ENCODE results near the gene OSM. TPM values are rescaled to one million over a fixed set of nuclear protein-coding genes. Genes with fewer than 3 reads are reported as not detected.

OSM gene
- polyA plus RNA-seq, 2 of the 4 experiments (the other 2 are of a cell fraction) = not detected

DNA sequence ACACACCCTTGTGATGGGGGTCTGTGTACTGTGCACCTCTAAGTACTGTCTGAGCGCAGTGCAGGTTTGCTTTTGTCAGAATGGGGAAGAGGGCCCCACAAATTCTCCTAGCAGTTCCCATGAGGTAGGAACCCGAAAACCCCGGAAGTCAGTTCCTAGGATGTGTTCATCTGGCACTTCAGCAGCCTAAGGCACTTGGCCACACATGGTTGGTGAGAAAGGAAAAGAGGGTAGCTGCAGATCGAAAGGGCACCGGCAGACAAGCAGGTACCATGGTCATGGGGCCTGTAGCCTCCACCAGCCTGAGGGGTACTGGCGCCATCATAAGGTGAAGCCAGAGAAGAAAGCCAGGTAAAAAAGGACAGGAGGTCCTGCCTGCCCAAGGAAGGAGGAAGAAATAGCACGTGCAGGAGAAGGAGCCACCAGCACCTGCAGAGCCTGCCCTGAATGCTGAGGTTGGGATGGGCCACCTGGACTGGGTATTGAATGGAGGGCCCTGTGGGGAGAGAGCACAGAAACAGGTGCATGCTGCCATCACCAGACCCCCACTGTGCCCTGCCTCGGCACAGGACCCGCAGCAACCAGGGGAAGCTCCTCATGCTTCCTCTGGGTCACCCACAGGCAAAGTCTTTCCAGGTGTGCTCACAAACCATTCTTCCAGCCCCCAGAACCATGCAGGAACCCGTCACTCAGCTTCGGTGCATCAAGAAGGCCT is 30.8 kb upstream of the OSM start:
- FAIRE-seq = no peak
- Histone ChIP-seq H3K4me1 (no peaks in the 10 kb centered on the region; the same call in 2 of the 3 replicates), H3K27ac (no peak overlapping the region), H3K9me3 (no peaks in the 10 kb centered on the region), H3K4me2 (no peak overlapping the region), H3K4me3 (no peak overlapping the region)
- POLR2A ChIA-PET = no interaction called here
- DNase-seq (ENCODE audit: low read depth in 1 of 2, low spot score in 1 of 2) = no peak
- TF ChIP-seq, protein P1, sequence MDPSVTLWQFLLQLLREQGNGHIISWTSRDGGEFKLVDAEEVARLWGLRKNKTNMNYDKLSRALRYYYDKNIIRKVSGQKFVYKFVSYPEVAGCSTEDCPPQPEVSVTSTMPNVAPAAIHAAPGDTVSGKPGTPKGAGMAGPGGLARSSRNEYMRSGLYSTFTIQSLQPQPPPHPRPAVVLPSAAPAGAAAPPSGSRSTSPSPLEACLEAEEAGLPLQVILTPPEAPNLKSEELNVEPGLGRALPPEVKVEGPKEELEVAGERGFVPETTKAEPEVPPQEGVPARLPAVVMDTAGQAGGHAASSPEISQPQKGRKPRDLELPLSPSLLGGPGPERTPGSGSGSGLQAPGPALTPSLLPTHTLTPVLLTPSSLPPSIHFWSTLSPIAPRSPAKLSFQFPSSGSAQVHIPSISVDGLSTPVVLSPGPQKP (IDR thresholded peaks at IDR 0.05; ENCODE audit: low read depth, low read length) = no peak
- TF ChIP-seq TP53 (CRISPR knock-in tag; IDR thresholded peaks at IDR 0.05) (no peak), NPAS2 (CRISPR knock-in tag; IDR thresholded peaks at IDR 0.05; ENCODE audit: borderline replicate concordance) (no peak), RAD21 (conservative IDR thresholded peaks at IDR 0.05 in 1 of 2, IDR thresholded peaks at IDR 0.05 in 1 of 2) (no peak), EHF (CRISPR knock-in tag; IDR thresholded peaks at IDR 0.05) (no peak), KDM1A (IDR thresholded peaks at IDR 0.05; ENCODE audit: low read depth) (no peak), CTCF (IDR thresholded peaks at IDR 0.05) (no peak), CBX8 (IDR thresholded peaks at IDR 0.05) (no peak), HOXB13 (CRISPR knock-in tag; IDR thresholded peaks at IDR 0.05; ENCODE audit: low read depth) (no peak)
- TF ChIP-seq, protein P2, sequence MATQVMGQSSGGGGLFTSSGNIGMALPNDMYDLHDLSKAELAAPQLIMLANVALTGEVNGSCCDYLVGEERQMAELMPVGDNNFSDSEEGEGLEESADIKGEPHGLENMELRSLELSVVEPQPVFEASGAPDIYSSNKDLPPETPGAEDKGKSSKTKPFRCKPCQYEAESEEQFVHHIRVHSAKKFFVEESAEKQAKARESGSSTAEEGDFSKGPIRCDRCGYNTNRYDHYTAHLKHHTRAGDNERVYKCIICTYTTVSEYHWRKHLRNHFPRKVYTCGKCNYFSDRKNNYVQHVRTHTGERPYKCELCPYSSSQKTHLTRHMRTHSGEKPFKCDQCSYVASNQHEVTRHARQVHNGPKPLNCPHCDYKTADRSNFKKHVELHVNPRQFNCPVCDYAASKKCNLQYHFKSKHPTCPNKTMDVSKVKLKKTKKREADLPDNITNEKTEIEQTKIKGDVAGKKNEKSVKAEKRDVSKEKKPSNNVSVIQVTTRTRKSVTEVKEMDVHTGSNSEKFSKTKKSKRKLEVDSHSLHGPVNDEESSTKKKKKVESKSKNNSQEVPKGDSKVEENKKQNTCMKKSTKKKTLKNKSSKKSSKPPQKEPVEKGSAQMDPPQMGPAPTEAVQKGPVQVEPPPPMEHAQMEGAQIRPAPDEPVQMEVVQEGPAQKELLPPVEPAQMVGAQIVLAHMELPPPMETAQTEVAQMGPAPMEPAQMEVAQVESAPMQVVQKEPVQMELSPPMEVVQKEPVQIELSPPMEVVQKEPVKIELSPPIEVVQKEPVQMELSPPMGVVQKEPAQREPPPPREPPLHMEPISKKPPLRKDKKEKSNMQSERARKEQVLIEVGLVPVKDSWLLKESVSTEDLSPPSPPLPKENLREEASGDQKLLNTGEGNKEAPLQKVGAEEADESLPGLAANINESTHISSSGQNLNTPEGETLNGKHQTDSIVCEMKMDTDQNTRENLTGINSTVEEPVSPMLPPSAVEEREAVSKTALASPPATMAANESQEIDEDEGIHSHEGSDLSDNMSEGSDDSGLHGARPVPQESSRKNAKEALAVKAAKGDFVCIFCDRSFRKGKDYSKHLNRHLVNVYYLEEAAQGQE (IDR thresholded peaks at IDR 0.05) = no peak
- TF ChIP-seq, protein P3, sequence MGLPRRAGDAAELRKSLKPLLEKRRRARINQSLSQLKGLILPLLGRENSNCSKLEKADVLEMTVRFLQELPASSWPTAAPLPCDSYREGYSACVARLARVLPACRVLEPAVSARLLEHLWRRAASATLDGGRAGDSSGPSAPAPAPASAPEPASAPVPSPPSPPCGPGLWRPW (IDR thresholded peaks at IDR 0.05) = no peak
- 92% methylated on average over 11 of the region's 11 CpGs for WGBS (ENCODE audit: missing lambda C conversion rate)
- no peak for ATAC-seq
- CTCF ChIA-PET = interaction anchor here (3.5 kb wide), 1 partner anchor 10 kb away, joined by 12 read pairs; no protein-coding TSS in a partner anchor

- Histone ChIP-seq H3K4me1 (no peaks in the 10 kb centered on the region), H3K4me2 (no peak overlapping the region), H3K4me3 (no peak overlapping the region), H3K27ac (no peak overlapping the region), H3K9me3 (no peaks in the 10 kb centered on the region)
- WGBS (ENCODE audit: missing lambda C conversion rate) = 89% methylated on average over 3 of the region's 3 CpGs
- FAIRE-seq (no peak), DNase-seq (ENCODE audit: low read depth in 1 of 2, low spot score in 1 of 2) (no peak), ATAC-seq (no peak)
- ChIA-PET POLR2A (no interaction called here), CTCF (interaction anchor here (1.5 to 3.5 kb wide), 2 partner anchors 9 to 33 kb away, joined by 6 to 12 read pairs; no protein-coding TSS in a partner anchor)
- TF ChIP-seq, protein P4, sequence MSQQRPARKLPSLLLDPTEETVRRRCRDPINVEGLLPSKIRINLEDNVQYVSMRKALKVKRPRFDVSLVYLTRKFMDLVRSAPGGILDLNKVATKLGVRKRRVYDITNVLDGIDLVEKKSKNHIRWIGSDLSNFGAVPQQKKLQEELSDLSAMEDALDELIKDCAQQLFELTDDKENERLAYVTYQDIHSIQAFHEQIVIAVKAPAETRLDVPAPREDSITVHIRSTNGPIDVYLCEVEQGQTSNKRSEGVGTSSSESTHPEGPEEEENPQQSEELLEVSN (IDR thresholded peaks at IDR 0.05; ENCODE audit: borderline replicate concordance, low read depth) = no peak
- TF ChIP-seq TFCP2L1 (CRISPR knock-in tag; IDR thresholded peaks at IDR 0.05) (no peak), MAFK (IDR thresholded peaks at IDR 0.05; ENCODE audit: partially characterized antibody) (no peak)
Observed at GRCh38 chr22:30296833-30297232, 30.2 kb upstream of the OSM start.

All from A549 (cell line).